ENCODE results near the gene SULT1C4.

SULT1C4 gene

GRCh38 chr2:108376774-108377173 is 980 bp upstream of the SULT1C4 start:
- DNase-seq, result no peak

DNA sequence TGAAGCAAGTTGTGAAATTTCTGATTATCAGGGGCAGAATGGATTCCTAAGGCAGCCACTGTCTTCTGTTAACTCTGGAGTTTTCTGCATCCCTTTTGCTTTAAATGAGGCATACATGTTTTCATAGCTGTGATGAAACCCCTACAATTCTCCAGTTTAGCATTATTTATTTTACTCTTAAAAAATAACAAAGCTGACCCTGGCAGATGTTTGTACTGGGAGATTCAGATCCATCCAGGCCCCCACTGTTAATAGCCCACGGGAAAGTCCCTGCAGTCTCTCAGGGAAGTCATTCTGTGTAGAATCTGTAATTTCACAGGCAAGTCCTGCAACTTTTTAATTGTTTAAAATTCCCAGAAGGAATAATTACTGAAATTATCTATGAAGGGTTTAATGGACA is 353 bp upstream of the SULT1C4 start:
- no peak for DNase-seq

- no peak for DNase-seq
Measured at GRCh38 chr2:108378851-108379250, 1.1 kb downstream of the SULT1C4 start.

GRCh38 chr2:108382196-108382595 is 4.4 kb downstream of the SULT1C4 start:
- no peak for DNase-seq

DNA sequence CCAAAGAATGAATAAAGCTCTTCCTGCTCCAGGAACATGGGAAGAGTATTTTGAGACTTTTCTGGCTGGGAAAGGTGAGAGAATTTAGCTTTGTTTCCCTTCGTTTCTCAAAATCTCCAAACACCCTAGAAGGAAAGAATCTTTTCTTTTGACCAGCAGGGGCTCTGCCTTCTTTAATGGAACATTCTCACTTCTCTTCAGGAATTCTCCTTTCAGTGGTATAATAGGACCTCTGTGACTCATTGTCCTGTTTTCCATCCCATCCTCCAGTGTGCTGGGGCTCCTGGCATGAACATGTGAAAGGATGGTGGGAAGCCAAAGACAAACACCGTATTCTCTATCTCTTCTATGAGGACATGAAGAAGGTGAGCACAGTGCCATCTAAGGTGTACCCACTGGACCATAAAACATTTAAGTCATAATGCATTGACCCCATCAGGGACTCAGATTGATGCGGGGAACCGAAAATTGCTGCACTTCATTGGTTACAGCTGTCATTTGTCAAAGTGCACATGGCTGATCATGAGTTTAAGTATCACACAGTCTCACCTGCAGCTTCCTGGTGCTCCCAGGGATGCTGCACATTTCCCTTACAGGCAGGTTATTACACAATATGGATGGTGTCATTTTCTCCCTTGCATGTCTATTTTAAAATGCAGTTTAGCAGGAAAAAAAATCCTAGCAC is 5.5 kb downstream of the SULT1C4 start:
- DNase-seq, result no peak

DNA sequence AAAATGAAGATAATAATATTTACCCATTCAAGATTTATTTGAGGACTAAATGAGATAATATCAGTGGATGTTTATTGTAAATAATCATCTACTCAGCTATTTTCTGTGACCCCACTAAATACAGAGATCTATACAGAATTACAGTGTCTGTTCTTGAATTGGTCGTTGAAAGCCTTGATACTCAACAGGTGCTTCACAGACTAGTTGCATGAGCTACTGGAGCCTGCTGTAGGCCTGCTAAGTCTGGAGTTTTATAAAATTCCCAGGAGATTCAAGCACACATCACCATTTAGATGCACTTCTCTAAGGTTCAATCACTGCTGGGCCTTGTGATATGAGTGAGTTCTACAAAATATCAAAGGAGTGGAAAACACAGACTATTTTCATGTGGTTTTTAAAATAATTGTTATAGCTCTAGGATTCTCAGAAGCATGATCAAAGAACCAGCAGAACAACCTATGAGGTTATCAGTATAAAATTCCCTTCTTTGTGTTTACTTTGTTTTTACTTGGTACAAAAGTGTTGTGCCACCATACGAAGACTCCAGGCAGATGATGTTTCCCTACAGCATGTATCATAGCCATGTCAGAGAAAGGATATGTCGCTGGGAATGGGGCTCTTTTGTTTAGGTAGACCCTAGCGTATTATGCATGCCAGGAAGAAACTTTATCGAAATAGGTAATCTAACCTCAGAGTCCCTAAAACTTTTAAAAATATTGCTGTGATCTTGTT is 7.1 kb downstream of the SULT1C4 start:
- no peak for DNase-seq

DNA sequence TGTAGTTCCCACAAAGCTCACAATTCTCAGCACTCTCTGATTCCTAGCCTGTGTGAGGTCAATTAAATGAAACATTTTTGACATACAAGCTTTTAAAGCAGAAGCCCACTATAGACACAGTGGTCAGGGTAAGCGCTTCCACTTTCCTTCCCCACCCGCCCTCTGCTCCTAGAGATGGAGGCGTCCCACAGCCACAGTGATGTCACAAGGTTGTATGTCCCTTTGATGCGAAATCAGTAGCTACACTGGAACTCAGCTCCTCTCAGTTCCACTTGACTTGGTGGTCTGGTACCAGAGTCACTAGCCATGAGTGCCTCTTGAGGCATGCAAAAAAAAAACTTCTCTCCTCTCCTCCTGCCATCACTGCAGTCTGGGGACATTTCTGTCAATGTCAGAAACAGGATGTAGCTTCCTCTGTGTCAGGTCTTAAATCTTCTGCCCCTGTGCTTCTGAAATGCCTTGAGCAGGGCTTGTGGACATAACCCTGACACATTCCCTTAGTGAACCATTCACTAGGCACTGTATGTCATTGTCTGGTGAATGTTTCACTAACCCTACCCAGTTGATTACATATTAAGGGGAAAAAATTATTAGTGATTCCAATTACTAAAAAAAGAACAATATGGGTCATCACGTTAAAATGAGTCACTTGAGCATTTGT is 7.8 kb downstream of the SULT1C4 start:
- DNase-seq, result no peak

DNA sequence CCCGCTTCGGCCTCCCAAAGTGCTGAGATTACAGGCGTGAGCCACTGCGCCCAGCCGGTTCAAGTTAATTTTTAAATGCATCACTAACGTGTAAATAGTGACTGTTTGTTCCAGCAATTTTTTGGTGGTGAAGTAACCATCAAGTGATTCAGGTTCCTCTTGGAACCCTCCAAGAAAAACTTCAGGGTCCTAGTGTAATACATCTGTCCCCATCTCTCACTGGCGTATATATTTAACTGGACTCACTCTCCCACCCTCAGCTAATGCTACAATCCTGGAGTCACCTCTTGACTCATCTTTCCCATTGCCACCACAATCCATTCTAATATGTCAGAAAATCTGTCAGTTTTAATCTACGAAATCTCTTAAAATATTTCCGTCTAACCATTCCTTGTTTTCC is 10.3 kb downstream of the SULT1C4 start:
- no peak for DNase-seq

- DNase-seq, result no peak
Measured at GRCh38 chr2:108390340-108390739, 12.6 kb downstream of the SULT1C4 start.

- no peak for DNase-seq
Measured at GRCh38 chr2:108392029-108392428, 14.3 kb downstream of the SULT1C4 start.

GRCh38 chr2:108393197-108393596 is 15.4 kb downstream of the SULT1C4 start:
- no peak for DNase-seq

DNA sequence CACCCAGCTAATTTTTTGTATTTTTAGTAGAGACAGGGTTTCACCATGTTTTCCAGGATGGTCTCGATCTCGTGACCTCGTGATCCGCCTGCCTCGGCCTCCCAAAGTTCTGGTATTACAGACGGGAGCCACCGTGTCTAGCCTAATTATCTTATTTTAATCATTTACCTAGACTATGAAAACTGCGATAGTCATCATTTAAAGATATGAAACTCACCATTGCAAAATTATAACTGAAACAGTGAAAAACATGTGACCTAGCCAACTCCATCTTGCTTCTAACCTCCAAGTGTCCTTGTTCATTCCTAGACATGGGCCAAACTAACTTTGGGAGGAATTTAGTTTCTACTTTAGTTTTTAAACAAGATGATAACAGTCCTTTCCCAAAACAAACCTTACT is 17.4 kb downstream of the SULT1C4 start:
- DNase-seq, result no peak

DNA sequence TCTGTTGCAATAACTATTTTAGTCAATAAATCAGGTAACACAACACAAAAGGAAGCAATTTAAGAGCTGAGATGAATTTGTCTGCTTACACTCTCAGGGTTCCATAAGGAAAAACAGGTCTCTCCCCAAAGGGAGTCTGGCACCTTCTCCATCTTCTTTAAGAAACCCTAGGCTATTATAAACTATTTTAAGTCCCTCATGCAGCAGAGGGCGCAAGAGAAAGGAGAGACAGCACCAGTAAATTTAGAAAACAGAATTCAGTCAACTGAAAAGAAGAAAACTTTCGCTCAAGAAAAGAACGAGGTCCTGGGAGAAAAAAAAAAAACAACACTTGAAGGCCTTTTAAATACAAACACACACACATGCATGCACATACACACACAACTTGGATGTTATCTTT is 19.1 kb downstream of the SULT1C4 start:
- no peak for DNase-seq

GRCh38 chr2:108399479-108399878 is 21.7 kb downstream of the SULT1C4 start:
- DNase-seq, result no peak

DNA sequence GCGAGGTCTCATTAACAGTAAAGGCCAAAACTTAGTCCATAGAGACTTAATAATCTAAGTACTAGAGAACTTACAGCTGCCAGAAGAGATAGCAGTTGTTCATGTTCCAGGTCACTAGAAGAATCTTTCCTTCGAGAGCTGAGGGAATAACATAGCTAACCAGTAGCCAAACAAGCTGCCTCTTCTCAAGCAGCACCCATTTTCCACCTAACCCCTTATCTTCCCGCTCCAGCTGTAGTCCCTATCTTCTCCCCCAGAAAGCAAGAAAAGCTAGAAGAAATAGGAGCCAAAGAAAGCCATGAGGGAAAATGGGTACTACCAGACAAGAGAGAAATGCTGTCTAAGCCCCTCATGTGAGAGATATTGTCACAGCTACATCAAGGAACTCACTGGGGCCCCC is 24.0 kb downstream of the SULT1C4 start:
- DNase-seq, result no peak

DNA sequence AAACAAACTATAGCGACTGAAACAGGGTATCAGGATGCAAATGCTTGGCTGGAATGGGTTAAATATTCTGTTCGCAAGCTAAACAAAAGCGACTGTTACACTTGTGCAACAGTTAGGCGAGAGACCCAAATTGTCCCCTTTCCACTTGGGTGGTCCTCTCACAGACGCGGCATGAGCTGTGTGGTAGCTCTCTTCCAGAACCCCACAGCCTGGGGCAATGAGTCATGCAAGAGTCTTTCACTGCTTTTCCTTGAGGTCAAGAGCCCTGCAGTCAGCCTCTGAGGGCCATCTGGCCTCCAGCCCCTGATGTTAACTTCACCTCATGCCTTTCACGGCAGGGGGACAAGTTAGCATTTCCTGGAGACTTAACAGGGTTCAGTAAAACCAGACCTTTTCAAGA is 25.7 kb downstream of the SULT1C4 start:
- DNase-seq, result no peak

DNA sequence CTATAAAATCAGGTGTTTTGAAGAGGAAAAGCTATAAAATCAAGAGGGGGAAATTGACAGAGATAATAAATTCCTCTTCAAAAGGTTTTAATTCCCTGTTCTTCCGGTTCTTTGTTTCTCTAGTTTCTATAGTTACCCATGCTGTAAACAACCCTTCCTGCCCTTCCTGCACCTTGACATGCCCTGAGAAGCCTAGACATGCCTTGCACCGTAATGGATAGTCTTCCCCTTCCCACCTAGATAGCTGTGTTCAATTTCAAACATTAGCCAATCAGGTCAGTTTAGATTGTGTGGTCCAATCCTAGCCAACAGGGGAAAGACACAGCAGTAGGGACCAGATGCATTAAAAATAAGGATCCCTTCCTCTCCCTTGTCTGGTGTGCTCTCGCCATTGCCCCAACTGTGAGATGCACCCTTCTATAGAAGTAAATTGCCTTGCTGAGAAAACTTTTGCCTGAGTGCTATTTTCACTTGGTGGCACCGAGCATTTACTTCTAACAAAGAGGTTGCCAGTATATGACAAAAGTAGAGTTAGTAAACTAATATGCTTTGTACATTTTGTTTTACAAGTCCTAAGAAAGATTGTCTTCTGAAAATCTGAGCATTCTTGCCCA is 27.1 kb downstream of the SULT1C4 start:
- DNase-seq, result no peak

DNA sequence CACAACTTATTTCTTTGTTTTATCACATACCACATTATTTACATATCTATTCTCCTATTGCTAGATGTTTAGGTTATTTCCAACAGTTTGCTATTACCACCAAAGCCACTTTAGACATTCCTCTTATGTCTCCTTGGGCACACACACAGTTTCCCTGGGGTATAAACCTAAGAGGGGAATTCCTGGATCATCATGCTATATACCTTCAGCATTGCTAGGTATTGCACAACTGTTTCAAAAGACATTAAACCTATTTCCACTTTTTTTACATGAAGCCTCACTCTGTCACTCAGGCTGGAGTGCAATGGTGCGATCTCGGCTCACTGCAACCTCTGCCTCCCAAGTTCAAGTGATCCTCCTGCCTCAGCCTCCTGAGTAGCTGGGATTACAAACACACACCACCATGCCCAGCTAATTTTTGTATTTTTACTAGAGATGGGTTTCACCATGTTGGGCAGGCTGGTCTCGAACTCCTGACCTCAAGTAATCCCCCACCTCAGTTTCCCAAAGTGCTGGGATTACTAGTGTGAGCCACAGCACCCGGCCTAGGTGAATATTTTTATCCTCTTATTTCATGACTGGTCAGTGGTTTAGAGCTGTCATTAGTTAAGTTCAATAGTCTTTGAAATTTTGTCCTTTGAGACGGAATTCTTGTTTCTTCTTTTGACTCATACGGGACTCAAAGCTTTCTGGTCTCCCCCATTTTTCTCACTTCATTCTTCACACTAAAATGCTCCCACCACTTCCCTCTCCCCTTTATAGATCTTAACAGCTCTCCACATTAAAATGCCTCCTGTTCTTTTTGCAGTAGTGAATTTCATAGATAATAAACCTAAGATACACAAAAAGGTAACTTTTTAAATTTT is 30.3 kb downstream of the SULT1C4 start:
- DNase-seq, result no peak

DNA sequence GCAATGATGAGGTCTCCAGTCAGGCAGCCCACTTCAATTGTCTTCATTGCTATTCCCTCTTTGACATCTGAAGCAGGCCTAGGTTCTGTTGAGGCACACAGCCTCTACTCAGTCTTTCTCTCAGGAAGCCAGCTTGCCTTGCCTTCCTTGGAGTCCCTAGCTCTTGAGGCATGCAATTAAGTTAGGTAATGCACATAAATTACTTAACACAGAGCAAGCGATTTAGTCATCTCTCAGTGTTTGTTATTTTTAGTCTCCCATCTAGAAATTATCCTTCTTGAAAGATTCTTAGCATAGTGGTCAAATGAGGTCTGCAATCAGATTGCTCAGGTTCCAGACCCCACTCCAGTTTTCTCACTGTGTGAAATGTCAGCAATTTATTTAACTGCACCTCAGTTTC is 32.0 kb downstream of the SULT1C4 start:
- no peak for DNase-seq

DNA sequence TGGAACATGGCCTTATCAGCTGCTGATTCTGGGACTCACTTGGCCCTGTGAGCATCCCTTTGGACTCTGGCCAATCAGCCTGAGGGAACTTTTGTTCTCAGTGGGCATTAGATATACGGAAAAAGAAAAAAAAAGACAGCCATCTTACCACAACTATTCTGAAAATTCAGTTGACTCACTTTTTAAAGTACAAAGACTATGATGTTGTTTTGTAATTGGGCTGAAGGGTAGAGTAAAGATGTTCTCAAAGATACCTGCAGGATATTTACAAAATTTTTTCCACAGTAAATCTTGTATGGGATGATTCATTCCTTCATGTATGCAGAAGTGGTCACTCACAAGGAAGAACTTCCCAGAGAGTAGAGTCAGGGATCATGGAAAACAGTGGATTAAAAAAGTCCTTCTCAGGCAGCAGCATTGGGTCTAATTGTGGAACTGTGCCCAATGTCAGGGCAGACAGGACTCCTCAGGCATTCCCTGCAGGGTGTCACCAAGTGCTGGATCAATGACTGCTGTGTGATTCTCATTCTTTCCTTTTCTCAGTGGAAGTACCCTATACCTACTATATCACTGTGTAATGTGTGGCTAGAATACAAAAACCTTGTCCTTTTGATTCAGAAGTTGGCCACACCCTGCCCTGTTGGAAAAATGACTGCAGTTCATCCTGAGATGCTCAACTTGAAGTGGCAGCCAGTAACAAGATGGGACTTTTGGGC is 35.4 kb downstream of the SULT1C4 start:
- DNase-seq, result no peak

- no peak for DNase-seq
Measured at GRCh38 chr2:108413711-108414095, 35.9 kb downstream of the SULT1C4 start.

DNA sequence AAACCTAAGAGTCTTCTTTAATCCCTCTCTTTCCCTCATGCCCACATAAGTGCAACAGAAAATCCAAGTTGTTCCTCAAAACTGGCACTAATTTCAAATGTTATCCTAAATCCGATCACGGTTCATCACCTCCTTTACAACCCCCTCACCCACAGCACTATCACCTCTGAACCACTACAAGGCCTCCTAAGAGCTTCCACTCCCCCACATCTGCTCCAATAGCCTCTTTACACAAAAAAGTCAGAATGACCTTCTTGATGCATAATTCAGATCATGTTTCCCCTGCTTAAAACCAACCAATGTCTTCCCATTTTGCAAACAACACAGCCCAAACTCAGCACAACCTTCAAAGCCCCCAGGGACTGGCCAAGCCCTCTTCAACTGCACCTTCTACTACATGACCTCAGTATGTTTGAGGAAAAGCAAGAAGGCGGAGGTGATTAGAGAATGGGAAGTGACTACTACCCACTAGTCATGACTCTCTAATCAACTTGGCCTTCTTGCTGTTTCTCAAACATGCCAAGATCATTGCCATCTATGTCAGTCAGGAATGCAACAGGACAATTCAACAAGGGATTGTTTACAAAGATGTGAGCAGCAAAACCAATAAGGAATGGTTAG is 36.6 kb downstream of the SULT1C4 start:
- no peak for DNase-seq

Data from stimulated activated CD4-positive, alpha-beta T cell treated with anti-CD3 and anti-CD28 coated beads, Interleukin-12 subunit alpha, Interleukin-12 subunit beta, amount 100 ng/mL, for 4 hours (primary cell).